Measurements from ENCODE around the gene NDUFV2.

- TF ChIP-seq POLR2AphosphoS5 (IDR thresholded peaks at IDR 0.05; ENCODE audit: low read depth, low read length) (no peak), CTCF (IDR thresholded peaks at IDR 0.05; ENCODE audit: control extremely low read depth in 1 of 3, insufficient read depth in 1 of 3, low read depth in 1 of 3, low read length in 3 of 3) (no peak), MAX (IDR thresholded peaks at IDR 0.05) (no peak), CEBPB (IDR thresholded peaks at IDR 0.05; ENCODE audit: low read depth, low read length) (no peak)
Observed at GRCh38 chr18:9103376-9103873, 926 bp downstream of the NDUFV2 start.
